NT2/D1 (cell line): Measurements from ENCODE around the gene FNDC1.

ENCODE experiments used
- SUZ12 ChIP-seq: IDR thresholded peaks from 2 replicates; pipeline ENCODE4 v1.6.1; 2011; ENCODE audit not compliant: insufficient read length, insufficient read depth; ENCODE audit errors: extremely low read depth
- YY1 ChIP-seq: IDR thresholded peaks from 2 replicates; pipeline ENCODE4 v1.6.1; 2011; ENCODE audit not compliant: insufficient read length, insufficient read depth
- ZNF274 ChIP-seq: IDR thresholded peaks from 2 replicates; pipeline ENCODE4 v1.6.1; 2011; ENCODE audit warnings: mild to moderate bottlenecking, low read depth, low read length

DNA sequence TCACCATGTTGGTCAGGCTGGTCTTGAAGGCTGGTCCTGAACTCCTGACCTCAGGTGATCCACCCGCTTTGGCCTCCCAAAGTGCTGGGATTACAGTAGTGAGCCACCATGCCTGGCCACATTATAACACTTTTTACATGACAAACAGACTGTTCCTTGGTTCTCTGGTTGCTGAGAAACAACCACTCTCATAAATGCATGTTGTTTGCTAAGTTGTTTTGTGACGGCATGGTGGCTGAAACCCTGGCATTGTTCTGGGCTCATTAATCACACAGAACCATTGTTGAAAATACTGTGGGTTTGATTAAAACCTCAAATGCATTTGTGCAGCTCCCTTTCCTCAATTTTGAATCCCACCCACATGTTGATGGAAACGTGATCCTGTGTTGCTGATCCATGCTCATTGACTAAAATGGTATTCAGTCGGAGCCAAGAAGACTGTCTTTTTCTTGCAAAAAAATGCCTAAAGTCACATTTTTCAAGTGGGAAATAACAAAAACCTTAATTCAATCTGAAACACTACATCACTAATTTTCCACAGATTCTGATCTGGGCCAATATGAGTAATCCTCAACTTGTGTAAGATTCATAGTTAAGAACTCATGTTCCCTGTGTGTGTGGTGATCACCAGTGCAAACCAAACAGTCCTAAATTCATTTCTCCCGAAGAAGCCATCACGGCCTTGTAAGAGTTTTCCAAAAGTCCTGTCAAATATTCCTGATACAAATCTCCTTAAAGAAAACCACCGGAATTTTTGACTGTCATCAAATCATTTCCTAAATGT lies 132.8 kb downstream of the FNDC1 start:
- TF ChIP-seq ZNF274 (no peak), YY1 (no peak), SUZ12 (no peak)
